ENCODE measurements around the gene TPMT. TPM values are rescaled to one million over a fixed set of nuclear protein-coding genes. Genes with fewer than 3 reads are reported as not detected.

Gene TPMT
- total RNA-seq, 1 experiment from 2014 or later = 13.3 TPM

GRCh38 chr6:18161431-18161830 lies 6.6 kb upstream of the TPMT start:
- Mint-ChIP-seq H3K9me3 (peaks cover 0 to 4% of the 10 kb centered on the region in 2 experiments; a peak in 1 of 5 replicates), H3K27ac (no peak overlapping the region), H3K4me3 (no peak overlapping the region), H3K4me1 (peaks cover 0 to 1% of the 10 kb centered on the region in 2 experiments; a peak in 3 of 4 replicates), H3K36me3 (ENCODE audit: insufficient read depth in 1 of 3, low read depth in 3 of 3) (peaks cover 22 to 52% (median 42%) of the 10 kb centered on the region in 3 experiments), H3K27me3 (ENCODE audit: low read depth) (no peaks in the 10 kb centered on the region)
- Histone ChIP-seq H4K20me1 (ENCODE audit: control insufficient read depth, insufficient read depth, insufficient read length) (no peaks in the 10 kb centered on the region), H3K4ac (ENCODE audit: low read depth, low read length) (no peak overlapping the region), H4K91ac (ENCODE audit: insufficient read length, low read depth, low read length) (no peak overlapping the region), H3K18ac (ENCODE audit: insufficient read length, low read depth, low read length) (no peak overlapping the region), H2AK5ac (ENCODE audit: insufficient read length, low read length) (no peak overlapping the region), H3K14ac (ENCODE audit: insufficient read depth, low read length) (no peak overlapping the region), H3K4me2 (ENCODE audit: insufficient read depth, insufficient read length, low read length) (no peak overlapping the region), H3K23ac (ENCODE audit: insufficient read length, low read depth, low read length) (no peak overlapping the region), H2BK12ac (ENCODE audit: insufficient read length, low read depth, low read length) (no peak overlapping the region), H2BK20ac (ENCODE audit: low read depth, low read length, poor library complexity, severe bottlenecking) (no peak overlapping the region), H3K9ac (ENCODE audit: extremely low read depth, insufficient read length, low read length) (no peak overlapping the region), H3K4me1 (ENCODE audit: insufficient read depth, low read length) (no peaks in the 10 kb centered on the region), H4K5ac (ENCODE audit: insufficient read length, low read depth, low read length) (no peak overlapping the region), H3K56ac (ENCODE audit: insufficient read length, low read depth, low read length) (no peak overlapping the region), H3T11ph (ENCODE audit: low read length) (no peak overlapping the region), H3K23me2 (ENCODE audit: insufficient read length, low read depth, low read length, poor library complexity, severe bottlenecking) (no peaks in the 10 kb centered on the region), H3K79me1 (ENCODE audit: insufficient read depth, low read depth, low read length, poor library complexity, severe bottlenecking) (no peaks in the 10 kb centered on the region), H2BK5ac (ENCODE audit: insufficient read length, low read length) (no peak overlapping the region), H3K9me3 (ENCODE audit: control insufficient read depth, low read depth, low read length) (no peaks in the 10 kb centered on the region), H3K79me2 (ENCODE audit: insufficient read depth, low read length) (no peaks in the 10 kb centered on the region), H2AFZ (ENCODE audit: low read length) (no peak overlapping the region), H3K27ac (ENCODE audit: insufficient read length, low read depth, low read length) (no peak overlapping the region), H2BK120ac (ENCODE audit: low read depth, low read length, poor library complexity, severe bottlenecking) (no peak overlapping the region), H2BK15ac (ENCODE audit: low read depth, low read length) (no peak overlapping the region), H4K8ac (replicated peaks; ENCODE audit: insufficient read length, low read depth, low read length) (no peak overlapping the region), H3K27me3 (ENCODE audit: insufficient read depth, low read length) (no peaks in the 10 kb centered on the region)
- DNase-seq = no peak
- TF ChIP-seq CTCF (conservative IDR thresholded peaks at IDR 0.05) = no peak
- no CpG with 5 or more reads among the region's 2 CpGs for WGBS (ENCODE audit: extremely low coverage, insufficient read length, low lambda C conversion rate)
